GM23248 (cell line): Measurements from ENCODE around the gene ACTRT3. TPM values are rescaled to one million over a fixed set of nuclear protein-coding genes. Genes with fewer than 3 reads are reported as not detected.
"Not testable (repeated sequence)": the region's sequence is repeated elsewhere in the genome, so short reads cannot be mapped to it uniquely, and the experiment has no call there.

ENCODE experiments used
- DNase-seq: peaks from one replicate; pipeline ENCODE4 v3.0.0-alpha.2; 2015
- H2AFZ ChIP-seq: fragments of 200-600 bp; sonication (generic); 2 replicates; pipeline ENCODE4 v1.6.1; 2016; ENCODE audit warnings: antibody characterized with exemption
- H3F3A ChIP-seq: fragments of 200-600 bp; sonication (generic); 2 replicates; pipeline ENCODE4 v1.6.1; 2016; ENCODE audit warnings: mild to moderate bottlenecking, antibody characterized with exemption, mixed run types; ENCODE audit not compliant: insufficient read depth
- H3K27ac ChIP-seq: fragments of 200-600 bp; sonication (generic); 2 replicates; pipeline ENCODE4 v1.5.1; 2016; ENCODE audit warnings: mild to moderate bottlenecking
- H3K27me3 ChIP-seq: fragments of 200-600 bp; sonication (generic); replicated peaks from 2 replicates; pipeline ENCODE4 v1.6.1; 2016; ENCODE audit warnings: mild to moderate bottlenecking; ENCODE audit not compliant: insufficient read depth
- H3K36me3 ChIP-seq: fragments of 200-600 bp; sonication (generic); 2 replicates; pipeline ENCODE4 v1.6.1; 2016; ENCODE audit warnings: low read depth, mild to moderate bottlenecking
- H3K4me1 ChIP-seq: fragments of 200-600 bp; sonication (generic); 2 replicates; pipeline ENCODE4 v1.6.1; 2016; ENCODE audit warnings: mild to moderate bottlenecking; ENCODE audit not compliant: insufficient read depth
- H3K4me2 ChIP-seq: fragments of 200-600 bp; sonication (generic); one replicate; pipeline ENCODE4 v1.6.1; 2016; ENCODE audit warnings: mild to moderate bottlenecking; ENCODE audit not compliant: unreplicated experiment
- H3K4me3 ChIP-seq: fragments of 200-600 bp; sonication (generic); 2 replicates; pipeline ENCODE4 v1.5.1; 2016; ENCODE audit warnings: mild to moderate bottlenecking
- H3K79me2 ChIP-seq: fragments of 200-600 bp; sonication (generic); 2 replicates; pipeline ENCODE4 v1.6.1; 2016; ENCODE audit warnings: mild to moderate bottlenecking; ENCODE audit not compliant: insufficient read depth
- H3K9ac ChIP-seq: fragments of 200-600 bp; sonication (generic); 2 replicates; pipeline ENCODE4 v1.6.1; 2016; ENCODE audit warnings: mild to moderate bottlenecking
- H3K9me2 ChIP-seq: fragments of 200-600 bp; sonication (generic); 2 replicates; pipeline ENCODE4 v1.6.1; 2016; ENCODE audit warnings: mixed run types, mild to moderate bottlenecking, moderate library complexity; ENCODE audit not compliant: insufficient read depth
- H3K9me3 ChIP-seq: fragments of 200-600 bp; sonication (generic); one replicate; pipeline ENCODE4 v1.6.1; 2017; ENCODE audit warnings: low read depth
- H4K20me1 ChIP-seq: fragments of 200-600 bp; sonication (generic); 2 replicates; pipeline ENCODE4 v1.6.0; 2016; ENCODE audit not compliant: insufficient read depth
- EZH2 ChIP-seq: fragments of 200-600 bp; sonication (generic); IDR thresholded peaks from 2 replicates; pipeline ENCODE4 v1.6.1; 2018; ENCODE audit warnings: antibody characterized with exemption, mild to moderate bottlenecking; ENCODE audit not compliant: insufficient read depth, poor library complexity, severe bottlenecking
- EZH2phosphoT487 ChIP-seq: fragments of 200-600 bp; sonication (generic); IDR thresholded peaks from 2 replicates; pipeline ENCODE4 v1.6.1; 2018; ENCODE audit warnings: antibody characterized with exemption, moderate library complexity, mild to moderate bottlenecking, low read depth; ENCODE audit not compliant: insufficient read depth
- WGBS, 2 experiments: methylation state at CpG; one replicate each; pipeline ENCODE4 v1.1.6; 2015 to 2017; ENCODE audit warnings: low lambda C conversion rate in 2 of 2, low coverage in 1 of 2; ENCODE audit errors: missing lambda C conversion rate in 2 of 2; 5-methylcytosine and 5-hydroxymethylcytosine counted together
- in situ Hi-C: fragments of 300-500 bp; cut with MboI; formaldehyde crosslinking; loops from 2 replicates; pipeline ENCODE4 v1.15.0; 2020
- polyA plus RNA-seq: library from polyadenylated mRNA; unstranded; fragments of >200 nt; fragmentation: Nextera tagmentation; extraction: Ambion mirVana; gene quantifications from 2 replicates; pipeline ENCODE4 v1.2.1, GENCODE V29; 2016
- total RNA-seq: library from RNA; depleted of rRNA; stranded (reverse); fragments of >200 nt; shearing (Covaris generic); gene quantifications from 2 replicates; pipeline ENCODE4 v1.2.3, GENCODE V29; 2014

Gene ACTRT3
- total and polyA plus RNA-seq, 2 experiments from 2014 or later, result 3.3 to 5.2 TPM

- Histone ChIP-seq H3K4me2 (no peak overlapping the region), H3F3A (no peaks in the 10 kb centered on the region), H3K79me2 (no peaks in the 10 kb centered on the region), H3K36me3 (no peaks in the 10 kb centered on the region), H4K20me1 (no peaks in the 10 kb centered on the region), H3K4me3 (no peak overlapping the region), H3K4me1 (no peaks in the 10 kb centered on the region), H3K9me2 (no peaks in the 10 kb centered on the region), H3K27ac (no peak overlapping the region), H3K27me3 (peaks cover 10% of the 10 kb centered on the region; the same call in 1 of the 2 replicates), H3K9ac (no peak overlapping the region), H2AFZ (no peak overlapping the region), H3K9me3 (no peaks in the 10 kb centered on the region)
- 21 to 39% methylated on average over 2 of the region's 2 CpGs for WGBS, 2 experiments
- in situ Hi-C loops, result no loop called here
- no peak for DNase-seq
- TF ChIP-seq EZH2phosphoT487, result no peak
- no peak for TF ChIP-seq EZH2
Observed at GRCh38 chr3:169750665-169751064, 18.7 kb downstream of the ACTRT3 start.

- H2AFZ ChIP-seq, result no peak overlapping the region
- no peak for TF ChIP-seq EZH2phosphoT487
- no peak for TF ChIP-seq EZH2
- no peaks in the 10 kb centered on the region for H3K79me2 ChIP-seq
- H3K9me3 ChIP-seq, result no peaks in the 10 kb centered on the region
- H3K36me3 ChIP-seq, result no peaks in the 10 kb centered on the region
- peaks cover 10% of the 10 kb centered on the region; the same call in 1 of the 2 replicates for H3K27me3 ChIP-seq
- H3K9ac ChIP-seq, result no peak overlapping the region
- DNase-seq, result no peak
- no peaks in the 10 kb centered on the region for H3K4me1 ChIP-seq
- in situ Hi-C loops, result no loop called here
- H3F3A ChIP-seq, result no peaks in the 10 kb centered on the region
- no peak overlapping the region for H3K27ac ChIP-seq
- H3K4me2 ChIP-seq, result no peak overlapping the region
- no peak overlapping the region for H3K4me3 ChIP-seq
- H3K9me2 ChIP-seq, result no peaks in the 10 kb centered on the region
- H4K20me1 ChIP-seq, result no peaks in the 10 kb centered on the region
- WGBS, 2 experiments, result 16 to 21% methylated on average over 3 of the region's 3 CpGs
Observed at GRCh38 chr3:169748670-169749069, 20.7 kb downstream of the ACTRT3 start.

- Histone ChIP-seq H4K20me1 (no peaks in the 10 kb centered on the region), H3K4me3 (no peak overlapping the region), H3K27me3 (peaks cover under 1% of the 10 kb centered on the region; the same call in 1 of the 2 replicates), H3K9ac (no peak overlapping the region), H3K4me1 (no peaks in the 10 kb centered on the region), H3K9me3 (no peaks in the 10 kb centered on the region), H2AFZ (no peak overlapping the region), H3K27ac (no peak overlapping the region), H3K9me2 (no peaks in the 10 kb centered on the region), H3F3A (no peaks in the 10 kb centered on the region), H3K36me3 (no peaks in the 10 kb centered on the region), H3K79me2 (no peaks in the 10 kb centered on the region), H3K4me2 (no peak overlapping the region)
- TF ChIP-seq EZH2 (no peak), EZH2phosphoT487 (no peak)
- in situ Hi-C loops, result no loop called here
- no peak for DNase-seq
- 36 to 40% methylated on average over 6 of the region's 6 CpGs for WGBS, 2 experiments
Observed at GRCh38 chr3:169746924-169747323, 22.4 kb downstream of the ACTRT3 start.

GRCh38 chr3:169744366-169745054 lies 24.9 kb downstream of the ACTRT3 start:
- Histone ChIP-seq H3K4me2 (no peak overlapping the region), H2AFZ (no peak overlapping the region), H3K9me2 (no peaks in the 10 kb centered on the region), H3K79me2 (no peaks in the 10 kb centered on the region), H4K20me1 (no peaks in the 10 kb centered on the region), H3K4me3 (no peak overlapping the region), H3K27ac (no peak overlapping the region), H3K4me1 (no peaks in the 10 kb centered on the region), H3K27me3 (no peaks in the 10 kb centered on the region), H3K9me3 (no peaks in the 10 kb centered on the region), H3K9ac (no peak overlapping the region), H3K36me3 (no peaks in the 10 kb centered on the region), H3F3A (no peaks in the 10 kb centered on the region)
- WGBS, 2 experiments, result 0% methylated on average over 1 of the region's 1 CpG
- peak; percentile 16 for DNase-seq
- in situ Hi-C loops, result no loop called here
- TF ChIP-seq EZH2phosphoT487 (no peak), EZH2 (no peak)

- Histone ChIP-seq H4K20me1 (no peaks in the 10 kb centered on the region), H3K4me3 (no peak overlapping the region), H3K79me2 (no peaks in the 10 kb centered on the region), H3K36me3 (no peaks in the 10 kb centered on the region), H3K9me3 (no peaks in the 10 kb centered on the region), H3F3A (no peaks in the 10 kb centered on the region), H3K4me2 (no peak overlapping the region), H3K27ac (no peak overlapping the region), H2AFZ (no peak overlapping the region), H3K9me2 (no peaks in the 10 kb centered on the region), H3K9ac (no peak overlapping the region), H3K4me1 (no peaks in the 10 kb centered on the region), H3K27me3 (no peaks in the 10 kb centered on the region)
- no peak for TF ChIP-seq EZH2phosphoT487
- in situ Hi-C loops, result no loop called here
- 18 to 24% methylated on average over 2 of the region's 2 CpGs for whole genome bisulfite sequencing, 2 experiments
- no peak for DNase-seq
Observed at GRCh38 chr3:169739067-169739466, 30.3 kb downstream of the ACTRT3 start.

GRCh38 chr3:169731857-169732256 lies 37.5 kb downstream of the ACTRT3 start:
- DNase-seq, H4K20me1 ChIP-seq, H3K9ac ChIP-seq, H3K4me2 ChIP-seq, H3K27ac ChIP-seq, H3K79me2 ChIP-seq, H3K4me3 ChIP-seq, H3K9me3 ChIP-seq, in situ Hi-C loops, H3F3A ChIP-seq, H3K9me2 ChIP-seq, H3K27me3 ChIP-seq, H3K4me1 ChIP-seq, H2AFZ ChIP-seq, H3K36me3 ChIP-seq: not testable (repeated sequence)
